ENCODE data around the gene PHKB.

DNA sequence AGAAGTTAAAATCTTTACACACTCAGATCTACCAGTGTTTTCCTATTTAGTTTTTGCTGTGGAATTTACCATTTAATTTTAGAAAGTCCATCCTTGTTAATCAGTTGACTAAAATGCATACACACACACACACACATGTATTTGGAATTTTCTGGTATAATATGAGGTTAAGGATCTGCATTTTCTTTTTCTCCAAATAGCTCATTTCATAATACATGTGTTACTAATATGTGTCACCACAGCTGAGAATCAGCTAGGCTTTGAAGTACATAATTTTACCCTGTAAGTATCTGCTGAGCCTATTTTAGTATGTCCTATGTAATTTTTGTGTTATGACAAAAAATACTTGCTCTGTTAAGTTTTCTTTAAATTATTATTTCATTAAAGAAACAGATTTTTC lies 143.2 kb downstream of the PHKB start:
- TF ChIP-seq CTCF (IDR thresholded peaks at IDR 0.05; ENCODE audit: low read depth, low read length, poor library complexity, severe bottlenecking) (no peak), EZH2phosphoT487 (IDR thresholded peaks at IDR 0.05; ENCODE audit: borderline replicate concordance, low read length) (no peak)

Measured in DOHH2 (cell line).